GM23248 (cell line): ENCODE measurements around the gene LKAAEAR1. TPM values are rescaled to one million over a fixed set of nuclear protein-coding genes. Genes with fewer than 3 reads are reported as not detected.

Experiments used
- DNase-seq: peaks from one replicate; pipeline ENCODE4 v3.0.0-alpha.2; 2015
- H2AFZ ChIP-seq: fragments of 200-600 bp; sonication (generic); 2 replicates; pipeline ENCODE4 v1.6.1; 2016; ENCODE audit warnings: antibody characterized with exemption
- H3F3A ChIP-seq: fragments of 200-600 bp; sonication (generic); 2 replicates; pipeline ENCODE4 v1.6.1; 2016; ENCODE audit warnings: mild to moderate bottlenecking, antibody characterized with exemption, mixed run types; ENCODE audit not compliant: insufficient read depth
- H3K27ac ChIP-seq: fragments of 200-600 bp; sonication (generic); 2 replicates; pipeline ENCODE4 v1.5.1; 2016; ENCODE audit warnings: mild to moderate bottlenecking
- H3K27me3 ChIP-seq: fragments of 200-600 bp; sonication (generic); replicated peaks from 2 replicates; pipeline ENCODE4 v1.6.1; 2016; ENCODE audit warnings: mild to moderate bottlenecking; ENCODE audit not compliant: insufficient read depth
- H3K36me3 ChIP-seq: fragments of 200-600 bp; sonication (generic); 2 replicates; pipeline ENCODE4 v1.6.1; 2016; ENCODE audit warnings: low read depth, mild to moderate bottlenecking
- H3K4me1 ChIP-seq: fragments of 200-600 bp; sonication (generic); 2 replicates; pipeline ENCODE4 v1.6.1; 2016; ENCODE audit warnings: mild to moderate bottlenecking; ENCODE audit not compliant: insufficient read depth
- H3K4me2 ChIP-seq: fragments of 200-600 bp; sonication (generic); one replicate; pipeline ENCODE4 v1.6.1; 2016; ENCODE audit warnings: mild to moderate bottlenecking; ENCODE audit not compliant: unreplicated experiment
- H3K4me3 ChIP-seq: fragments of 200-600 bp; sonication (generic); 2 replicates; pipeline ENCODE4 v1.5.1; 2016; ENCODE audit warnings: mild to moderate bottlenecking
- H3K79me2 ChIP-seq: fragments of 200-600 bp; sonication (generic); 2 replicates; pipeline ENCODE4 v1.6.1; 2016; ENCODE audit warnings: mild to moderate bottlenecking; ENCODE audit not compliant: insufficient read depth
- H3K9ac ChIP-seq: fragments of 200-600 bp; sonication (generic); 2 replicates; pipeline ENCODE4 v1.6.1; 2016; ENCODE audit warnings: mild to moderate bottlenecking
- H3K9me2 ChIP-seq: fragments of 200-600 bp; sonication (generic); 2 replicates; pipeline ENCODE4 v1.6.1; 2016; ENCODE audit warnings: mixed run types, mild to moderate bottlenecking, moderate library complexity; ENCODE audit not compliant: insufficient read depth
- H3K9me3 ChIP-seq: fragments of 200-600 bp; sonication (generic); one replicate; pipeline ENCODE4 v1.6.1; 2017; ENCODE audit warnings: low read depth
- H4K20me1 ChIP-seq: fragments of 200-600 bp; sonication (generic); 2 replicates; pipeline ENCODE4 v1.6.0; 2016; ENCODE audit not compliant: insufficient read depth
- EZH2 ChIP-seq: fragments of 200-600 bp; sonication (generic); IDR thresholded peaks from 2 replicates; pipeline ENCODE4 v1.6.1; 2018; ENCODE audit warnings: antibody characterized with exemption, mild to moderate bottlenecking; ENCODE audit not compliant: insufficient read depth, poor library complexity, severe bottlenecking
- EZH2phosphoT487 ChIP-seq: fragments of 200-600 bp; sonication (generic); IDR thresholded peaks from 2 replicates; pipeline ENCODE4 v1.6.1; 2018; ENCODE audit warnings: antibody characterized with exemption, moderate library complexity, mild to moderate bottlenecking, low read depth; ENCODE audit not compliant: insufficient read depth
- WGBS, 2 experiments: methylation state at CpG; one replicate each; pipeline ENCODE4 v1.1.6; 2015 to 2017; ENCODE audit warnings: low lambda C conversion rate in 2 of 2, low coverage in 1 of 2; ENCODE audit errors: missing lambda C conversion rate in 2 of 2; 5-methylcytosine and 5-hydroxymethylcytosine counted together
- in situ Hi-C: fragments of 300-500 bp; cut with MboI; formaldehyde crosslinking; loops from 2 replicates; pipeline ENCODE4 v1.15.0; 2020
- polyA plus RNA-seq: library from polyadenylated mRNA; unstranded; fragments of >200 nt; fragmentation: Nextera tagmentation; extraction: Ambion mirVana; gene quantifications from 2 replicates; pipeline ENCODE4 v1.2.1, GENCODE V29; 2016
- total RNA-seq: library from RNA; depleted of rRNA; stranded (reverse); fragments of >200 nt; shearing (Covaris generic); gene quantifications from 2 replicates; pipeline ENCODE4 v1.2.3, GENCODE V29; 2014

LKAAEAR1 gene
- total and polyA plus RNA-seq, 2 experiments from 2014 or later: 0.59 to 3.7 TPM

DNA sequence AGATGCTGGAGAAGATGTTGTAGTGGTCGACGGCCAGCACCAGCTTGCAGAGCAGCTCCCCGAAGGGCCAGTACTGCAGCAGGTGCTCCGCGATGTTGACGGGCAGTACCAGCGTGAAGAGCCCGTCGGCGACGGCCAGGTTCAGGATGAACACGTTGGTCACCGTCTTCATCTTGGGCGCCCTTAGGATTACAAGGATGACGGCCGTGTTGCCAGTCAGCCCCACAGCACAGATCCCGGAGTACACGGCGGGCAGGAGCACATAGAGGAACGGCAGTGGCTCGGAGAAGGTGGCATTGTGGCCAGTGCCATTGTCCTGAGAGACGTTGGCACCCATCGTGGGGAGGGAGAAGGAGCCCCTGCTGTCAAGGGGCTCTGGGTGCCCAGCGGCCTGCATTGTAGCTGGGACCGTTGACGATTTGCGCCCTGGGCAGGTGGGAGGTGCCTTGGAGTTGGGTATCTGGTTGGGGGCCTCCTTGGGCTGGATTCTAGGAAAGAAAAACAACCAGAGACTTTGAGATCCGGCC is 22.3 kb upstream of the LKAAEAR1 start:
- H4K20me1 ChIP-seq: no peaks in the 10 kb centered on the region
- H3K79me2 ChIP-seq: no peaks in the 10 kb centered on the region
- DNase-seq: no peak
- H3F3A ChIP-seq: no peaks in the 10 kb centered on the region
- H3K9me3 ChIP-seq: no peaks in the 10 kb centered on the region
- H3K9me2 ChIP-seq: no peaks in the 10 kb centered on the region
- no peaks in the 10 kb centered on the region for H3K4me1 ChIP-seq
- in situ Hi-C loops: no loop called here
- H3K36me3 ChIP-seq: no peaks in the 10 kb centered on the region
- H3K9ac ChIP-seq: no peak overlapping the region
- WGBS, 2 experiments: 80 to 81% methylated on average over 26 to 28 of the region's 28 CpGs
- no peak overlapping the region for H2AFZ ChIP-seq
- H3K4me2 ChIP-seq: no peak overlapping the region
- no peak overlapping the region for H3K27ac ChIP-seq
- no peak for TF ChIP-seq EZH2
- no peak for TF ChIP-seq EZH2phosphoT487
- H3K27me3 ChIP-seq: peaks cover 21% of the 10 kb centered on the region
- no peak overlapping the region for H3K4me3 ChIP-seq

DNA sequence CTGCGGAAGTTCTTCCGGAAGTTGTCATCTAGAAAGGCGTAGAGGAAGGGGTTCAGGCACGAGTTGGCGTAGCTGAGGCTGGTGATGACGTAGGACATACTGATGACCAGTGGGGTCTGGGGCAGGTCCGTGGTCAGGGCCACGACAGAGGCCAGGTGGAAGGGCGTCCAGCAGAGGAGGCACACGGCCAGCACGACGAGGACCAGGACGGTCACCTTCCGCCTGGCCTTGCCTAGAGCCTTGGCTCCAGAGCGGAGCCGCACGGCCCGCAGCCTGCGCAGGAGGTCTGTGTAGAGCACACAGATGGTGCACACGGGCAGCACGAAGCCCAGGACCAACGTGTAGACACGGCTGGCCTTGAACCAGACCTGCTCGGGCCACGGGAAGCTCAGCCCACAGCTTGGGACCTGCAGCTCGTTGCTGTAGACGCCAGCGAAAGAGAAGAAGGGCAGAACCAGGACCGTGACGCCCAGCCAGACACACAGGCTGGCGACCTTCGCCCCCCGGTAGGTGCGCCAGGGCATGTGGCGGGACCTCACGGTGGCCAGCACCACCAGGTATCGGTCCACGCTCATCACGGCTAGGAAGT is 21.7 kb upstream of the LKAAEAR1 start:
- H3K79me2 ChIP-seq: no peaks in the 10 kb centered on the region
- no peak for DNase-seq
- H3K36me3 ChIP-seq: no peaks in the 10 kb centered on the region
- WGBS, 2 experiments: 82 to 84% methylated on average over 36 to 39 of the region's 39 CpGs
- H3K27ac ChIP-seq: no peak overlapping the region
- TF ChIP-seq EZH2 (no peak), EZH2phosphoT487 (no peak)
- H3K4me2 ChIP-seq: no peak overlapping the region
- H3K4me1 ChIP-seq: no peaks in the 10 kb centered on the region
- H4K20me1 ChIP-seq: no peaks in the 10 kb centered on the region
- H3K9ac ChIP-seq: no peak overlapping the region
- H3K27me3 ChIP-seq: peaks cover 26% of the 10 kb centered on the region
- no peaks in the 10 kb centered on the region for H3F3A ChIP-seq
- H2AFZ ChIP-seq: no peak overlapping the region
- no peaks in the 10 kb centered on the region for H3K9me2 ChIP-seq
- H3K9me3 ChIP-seq: no peaks in the 10 kb centered on the region
- in situ Hi-C loops: no loop called here
- H3K4me3 ChIP-seq: no peak overlapping the region

DNA sequence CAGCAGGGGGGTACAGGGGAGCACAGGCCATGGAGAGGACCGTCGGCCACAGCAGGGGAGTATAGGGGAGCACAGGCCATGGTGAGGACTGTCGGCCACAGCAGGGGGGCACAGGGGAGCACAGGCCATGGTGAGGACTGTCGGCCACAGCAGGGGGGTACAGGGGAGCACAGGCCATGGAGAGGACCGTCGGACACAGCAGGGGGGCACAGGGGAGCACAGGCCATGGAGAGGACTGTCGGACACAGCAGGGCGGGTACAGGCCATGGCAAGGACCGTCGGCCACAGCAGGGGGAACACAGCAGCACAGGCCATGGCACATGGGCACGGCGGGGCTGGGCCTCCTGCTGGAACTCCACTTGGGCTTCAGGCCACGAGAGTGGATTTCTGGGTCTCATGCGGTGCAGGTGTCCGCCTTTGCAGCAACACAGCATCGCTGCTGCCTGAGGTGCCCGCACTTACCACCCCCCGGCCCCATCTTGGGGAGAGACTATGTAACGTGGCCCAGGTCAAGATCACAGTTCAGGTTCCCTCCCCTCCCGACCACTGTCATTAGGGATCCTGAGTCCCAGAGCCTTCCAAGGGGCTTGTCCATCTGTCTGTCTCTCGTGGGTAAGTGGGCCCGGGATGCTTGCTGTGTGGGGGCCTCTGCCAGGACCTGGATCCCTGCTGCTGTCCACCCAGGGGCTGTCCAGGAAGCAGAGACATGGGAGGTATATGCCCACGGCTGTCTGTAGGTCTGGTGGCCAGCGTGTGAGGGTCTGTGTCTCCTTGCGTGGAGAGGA is 20.7 kb upstream of the LKAAEAR1 start:
- no peak for DNase-seq
- TF ChIP-seq EZH2 (no peak), EZH2phosphoT487 (no peak)
- H3K36me3 ChIP-seq: no peaks in the 10 kb centered on the region
- H3K4me2 ChIP-seq: no peak overlapping the region
- no peak overlapping the region for H3K27ac ChIP-seq
- H3F3A ChIP-seq: no peaks in the 10 kb centered on the region
- H3K4me1 ChIP-seq: no peaks in the 10 kb centered on the region
- H3K9me2 ChIP-seq: no peaks in the 10 kb centered on the region
- in situ Hi-C loops: no loop called here
- H3K9ac ChIP-seq: no peak overlapping the region
- H2AFZ ChIP-seq: no peak overlapping the region
- no peaks in the 10 kb centered on the region for H4K20me1 ChIP-seq
- peaks cover 35% of the 10 kb centered on the region for H3K27me3 ChIP-seq
- no peak overlapping the region for H3K4me3 ChIP-seq
- WGBS, 2 experiments: 71 to 85% methylated on average over 19 to 24 of the region's 25 CpGs
- H3K79me2 ChIP-seq: no peaks in the 10 kb centered on the region
- no peaks in the 10 kb centered on the region for H3K9me3 ChIP-seq

DNA sequence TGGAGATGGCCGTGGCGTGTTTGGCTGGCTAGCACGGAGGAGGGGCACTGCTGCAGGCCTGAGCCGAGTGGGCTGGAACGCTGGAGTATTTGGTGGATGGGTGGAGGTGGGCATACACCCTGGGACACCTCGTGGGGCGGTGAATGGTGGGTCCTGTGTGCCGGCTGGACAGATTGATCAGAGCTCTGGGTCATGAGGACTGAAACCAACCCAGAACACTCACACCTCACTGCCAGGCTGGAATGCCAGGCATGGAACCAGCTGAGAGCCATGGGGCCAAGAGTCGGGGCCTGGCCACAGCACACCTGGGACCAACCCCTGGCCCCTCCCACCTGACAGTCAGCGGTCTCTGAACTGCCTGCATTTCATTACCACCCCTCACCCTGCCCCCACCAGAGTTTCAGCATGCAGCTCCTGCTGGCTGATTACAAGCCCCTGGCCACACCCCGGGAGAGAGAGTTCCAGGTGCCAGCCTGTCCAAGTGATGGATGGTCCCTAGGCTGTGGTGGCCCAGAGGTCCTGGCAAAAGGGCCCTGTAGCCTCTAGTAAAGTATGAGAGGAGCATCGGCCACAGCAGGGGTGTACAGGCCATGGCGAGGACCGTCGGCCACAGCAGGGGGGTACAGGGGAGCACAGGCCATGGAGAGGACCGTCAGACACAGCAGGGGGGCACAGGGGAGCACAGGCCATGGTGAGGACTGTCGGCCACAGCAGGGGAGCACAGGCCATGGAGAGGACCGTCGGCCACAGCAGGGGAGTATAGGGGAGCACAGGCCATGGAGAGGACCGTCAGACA is 19.9 kb upstream of the LKAAEAR1 start:
- H3K27me3 ChIP-seq: peaks cover 35% of the 10 kb centered on the region
- in situ Hi-C loops: no loop called here
- H3K4me2 ChIP-seq: no peak overlapping the region
- no peak for DNase-seq
- no peak overlapping the region for H3K4me3 ChIP-seq
- H3K9me3 ChIP-seq: no peaks in the 10 kb centered on the region
- H3K9ac ChIP-seq: no peak overlapping the region
- H3K79me2 ChIP-seq: no peaks in the 10 kb centered on the region
- no peak overlapping the region for H3K27ac ChIP-seq
- H3K9me2 ChIP-seq: no peaks in the 10 kb centered on the region
- no peaks in the 10 kb centered on the region for H3F3A ChIP-seq
- no peak overlapping the region for H2AFZ ChIP-seq
- no peak for TF ChIP-seq EZH2
- TF ChIP-seq EZH2phosphoT487: no peak
- 35 to 40% methylated on average over 15 to 20 of the region's 20 CpGs for WGBS, 2 experiments
- H3K4me1 ChIP-seq: no peaks in the 10 kb centered on the region
- no peaks in the 10 kb centered on the region for H4K20me1 ChIP-seq
- H3K36me3 ChIP-seq: no peaks in the 10 kb centered on the region
